Measurements from ENCODE around the gene TNS1.
A peak's percentile ranks its signal among the peaks of the same experiment; 100 is the strongest.

Gene TNS1

DNA sequence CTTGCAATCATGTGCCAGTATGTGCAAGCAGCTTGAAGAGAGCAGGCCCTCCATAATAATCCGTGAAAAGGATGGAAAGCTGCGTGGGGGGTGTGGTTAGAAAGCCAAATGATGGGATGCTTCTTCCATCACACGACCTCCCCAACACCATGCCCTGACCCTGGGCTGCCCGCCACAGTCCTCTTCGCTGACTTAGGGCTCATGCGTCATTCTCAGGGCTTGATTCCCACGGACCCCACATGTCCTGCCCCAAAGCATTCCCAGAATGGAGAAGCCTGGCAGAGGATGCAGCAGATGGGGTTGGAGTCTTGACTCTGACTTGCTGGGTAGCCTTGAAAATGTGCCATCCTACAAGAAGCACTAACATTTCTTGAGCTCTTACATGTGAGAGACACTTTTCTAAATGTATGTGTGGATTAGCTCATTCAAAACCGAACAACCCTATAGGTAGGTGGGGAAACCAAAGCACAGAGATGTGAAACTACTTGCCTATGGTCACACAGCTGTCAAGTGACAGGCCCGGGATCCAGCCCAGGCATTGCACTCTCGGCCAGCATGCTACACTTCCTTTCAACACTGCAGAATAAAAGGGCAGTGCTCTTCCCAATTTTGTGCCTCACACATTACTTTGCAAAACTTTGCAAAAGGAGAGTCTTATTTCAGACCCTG, 3.7 kb downstream of the TNS1 start:
- no peak for DNase-seq (ENCODE audit: low spot score)

DNA sequence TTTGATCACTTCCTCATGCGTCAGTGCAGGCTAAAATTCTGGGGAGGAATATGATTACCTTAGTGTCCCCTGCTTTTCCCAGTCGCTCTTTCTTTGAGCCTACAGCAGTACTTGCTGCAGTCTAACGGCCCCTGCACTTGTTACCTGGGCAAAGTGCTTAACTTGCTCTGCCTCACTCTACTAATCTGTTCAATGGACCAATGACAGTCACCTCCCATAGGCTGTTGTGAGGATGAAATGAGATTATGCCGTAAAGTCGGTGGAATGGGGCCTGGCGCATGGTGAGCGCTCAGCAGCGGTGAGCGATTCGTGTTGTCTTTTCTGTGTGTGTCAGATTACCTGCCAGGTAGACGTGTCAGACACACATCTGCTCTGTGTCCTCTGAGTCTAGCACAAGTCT, 5.3 kb downstream of the TNS1 start:
- no peak for DNase-seq (ENCODE audit: low spot score)

DNA sequence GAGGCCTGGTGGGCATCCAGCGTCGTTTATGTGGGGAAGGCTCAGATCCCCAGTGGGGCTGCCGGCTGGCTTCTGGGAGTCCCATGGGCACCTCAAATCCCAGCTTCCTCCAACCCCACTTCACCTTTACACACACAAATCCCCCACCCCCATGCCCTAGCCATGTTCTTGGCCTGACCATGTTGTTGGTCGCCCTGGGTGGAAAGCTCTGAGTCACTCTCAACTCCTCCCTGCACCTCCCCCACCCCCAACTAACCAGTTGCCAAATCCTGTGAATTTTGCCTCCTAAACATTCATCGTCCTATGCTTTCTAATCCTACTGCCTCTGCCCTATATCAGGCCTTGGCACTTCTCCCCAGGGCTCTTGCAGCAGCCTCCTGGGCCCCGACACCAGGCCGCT, 6.4 kb downstream of the TNS1 start:
- no peak for DNase-seq (ENCODE audit: low spot score)

- DNase-seq (ENCODE audit: low spot score) = no peak
Measured at GRCh38 chr2:217995731-217996231, 7.0 kb downstream of the TNS1 start.

DNA sequence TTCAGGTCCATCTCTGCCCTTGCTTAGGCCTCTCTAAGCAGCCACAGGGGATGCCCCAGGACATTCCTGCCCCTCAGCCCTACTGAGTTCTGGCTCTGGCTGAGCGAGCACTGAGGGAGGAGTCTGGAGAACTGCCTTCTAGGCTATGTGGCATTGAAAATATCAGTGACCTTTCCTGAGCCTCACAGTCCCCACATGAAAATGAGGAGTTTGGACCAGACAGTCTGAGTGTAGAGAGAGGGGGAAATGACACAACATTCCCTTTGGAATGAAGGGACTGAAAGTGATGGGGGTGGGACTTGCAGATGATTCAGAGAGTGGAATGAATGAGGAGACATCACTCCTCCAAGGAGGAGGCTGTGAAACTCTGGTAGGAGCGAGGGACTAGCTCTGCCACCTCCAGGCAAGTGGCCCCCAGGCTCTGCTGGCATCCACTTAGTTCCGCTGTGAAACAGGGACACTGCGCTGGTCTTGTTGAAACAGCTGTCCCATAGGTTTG, 8.0 kb downstream of the TNS1 start:
- peak; percentile 78 for DNase-seq (ENCODE audit: low spot score)

DNA sequence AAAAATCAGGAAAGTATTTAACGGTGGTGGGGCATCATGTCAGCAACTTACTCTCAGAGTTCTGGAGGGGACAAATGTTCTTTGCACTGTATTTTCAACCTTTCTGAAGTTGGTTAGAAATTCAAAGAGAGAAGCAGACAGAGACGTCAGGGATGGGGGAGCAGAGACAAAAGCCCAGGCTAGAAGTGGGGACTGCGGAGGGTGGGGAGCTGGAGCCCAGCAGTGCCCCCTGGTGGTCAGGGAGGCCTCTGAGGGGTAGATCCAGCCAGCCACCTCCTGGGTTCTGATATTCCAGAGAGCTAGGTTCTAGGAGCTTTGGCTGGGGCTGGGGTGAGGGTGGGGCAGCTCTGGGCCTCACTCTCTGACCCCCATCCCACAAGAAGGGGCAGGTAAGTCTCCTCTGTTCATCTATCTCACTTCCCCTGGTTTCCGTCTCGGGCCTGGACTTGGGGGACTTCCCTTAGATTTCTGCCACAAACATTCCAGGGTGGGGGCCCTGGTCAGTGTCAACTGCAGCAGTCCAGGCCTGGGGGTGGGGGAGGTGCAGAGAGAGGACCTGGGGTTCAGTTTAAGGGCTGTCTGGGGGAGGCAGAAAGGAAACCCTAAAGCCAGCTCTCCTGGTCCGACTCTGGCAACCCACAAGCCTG, 8.9 kb downstream of the TNS1 start:
- DNase-seq (ENCODE audit: low spot score) = no peak

GRCh38 chr2:217993138-217993537, 9.7 kb downstream of the TNS1 start:
- DNase-seq (ENCODE audit: low spot score) = no peak

GRCh38 chr2:217992061-217992460, 10.7 kb downstream of the TNS1 start:
- DNase-seq (ENCODE audit: low spot score) = no peak

DNA sequence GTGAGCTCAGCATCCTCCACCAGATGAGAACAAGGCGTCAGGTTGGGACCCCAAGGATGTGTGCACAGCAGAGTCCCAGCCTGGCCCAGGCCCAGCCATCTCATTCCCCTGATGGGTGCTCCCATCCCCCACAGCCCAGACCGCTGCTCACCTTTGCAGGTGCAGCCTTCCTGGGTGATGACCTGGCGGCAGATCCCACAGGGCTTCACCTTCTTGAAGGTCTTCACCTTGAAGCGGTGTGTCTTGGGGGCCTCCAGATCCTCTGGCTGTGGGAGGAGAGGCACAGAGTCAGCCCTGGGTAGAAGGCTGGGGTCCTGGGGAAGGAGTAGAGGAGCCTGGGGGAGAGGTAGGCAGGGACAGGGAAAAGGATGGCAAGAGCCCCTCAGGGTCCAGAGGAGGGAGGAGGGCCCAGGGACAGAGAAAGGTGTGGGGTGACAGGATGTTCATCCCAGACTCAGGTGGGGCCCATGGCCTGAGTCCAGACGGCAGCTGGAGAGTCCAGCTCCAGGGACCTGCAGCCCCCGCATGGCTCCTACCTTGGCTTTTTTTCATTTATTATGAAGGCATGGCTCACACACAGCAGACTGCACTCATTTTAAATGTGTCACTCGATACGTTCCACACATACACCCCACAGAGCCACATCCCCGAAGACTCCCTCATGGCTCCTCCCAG, 11.9 kb downstream of the TNS1 start:
- DNase-seq (ENCODE audit: low spot score) = no peak

DNA sequence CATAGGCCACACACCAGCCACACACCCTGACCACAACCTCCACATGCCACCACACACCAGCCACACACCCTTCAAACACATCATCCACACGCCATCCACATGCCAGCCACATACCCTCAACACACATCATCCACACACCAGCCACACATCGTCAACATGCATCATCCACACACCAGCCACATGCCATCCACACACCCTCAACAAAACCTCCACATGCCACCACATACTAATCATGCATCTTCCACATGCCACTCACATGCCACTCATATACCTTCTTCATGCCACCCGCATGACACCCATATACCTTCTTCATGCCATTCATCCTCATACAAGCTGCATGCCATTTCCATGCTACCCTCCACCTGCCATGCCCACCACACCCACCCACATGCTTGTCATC, 12.4 kb downstream of the TNS1 start:
- no peak for DNase-seq (ENCODE audit: low spot score)

DNA sequence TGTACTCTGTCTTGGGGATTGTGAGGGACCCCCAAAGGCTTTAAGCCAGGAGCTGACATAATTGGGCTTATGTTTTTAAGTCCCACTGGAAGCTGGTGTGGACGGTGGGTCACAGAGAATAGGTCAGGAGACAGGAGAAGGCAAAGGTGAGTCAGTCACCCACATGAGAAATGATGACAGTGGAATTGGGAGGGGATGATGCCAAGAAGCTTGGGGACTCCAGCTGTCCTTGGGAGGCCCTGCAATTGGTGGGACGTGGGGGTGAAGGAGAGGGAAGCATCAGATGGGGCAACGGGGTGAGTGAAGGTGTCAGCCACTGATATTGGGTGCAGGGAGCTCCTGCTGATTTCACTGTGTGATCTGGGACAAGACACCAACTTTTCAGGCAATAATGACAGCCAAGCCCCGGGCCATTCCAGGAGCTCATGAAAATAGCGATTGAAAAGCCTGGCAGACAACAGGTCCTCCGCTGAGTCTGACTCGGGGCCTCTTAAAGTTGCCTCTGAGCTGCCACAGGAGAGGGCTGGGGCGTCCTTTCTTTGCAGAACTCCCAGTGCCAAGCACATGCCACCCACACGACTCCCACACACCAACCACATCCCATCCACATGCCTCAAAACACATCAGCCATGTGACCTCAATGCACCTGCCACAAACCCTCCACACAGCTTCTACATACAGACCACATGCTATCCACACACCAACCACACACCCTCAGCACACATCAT, 13.4 kb downstream of the TNS1 start:
- no peak for DNase-seq (ENCODE audit: low spot score)

- DNase-seq (ENCODE audit: low spot score) = no peak
Measured at GRCh38 chr2:217988840-217989204, 14.0 kb downstream of the TNS1 start.

- no peak for DNase-seq (ENCODE audit: low spot score)
Measured at GRCh38 chr2:217988014-217988839, 14.6 kb downstream of the TNS1 start.

- no peak for DNase-seq (ENCODE audit: low spot score)
Measured at GRCh38 chr2:217987391-217987790, 15.4 kb downstream of the TNS1 start.

GRCh38 chr2:217986256-217986961, 16.4 kb downstream of the TNS1 start:
- no peak for DNase-seq (ENCODE audit: low spot score)

- DNase-seq (ENCODE audit: low spot score) = no peak
Measured at GRCh38 chr2:217983276-217984233, 19.2 kb downstream of the TNS1 start.

DNA sequence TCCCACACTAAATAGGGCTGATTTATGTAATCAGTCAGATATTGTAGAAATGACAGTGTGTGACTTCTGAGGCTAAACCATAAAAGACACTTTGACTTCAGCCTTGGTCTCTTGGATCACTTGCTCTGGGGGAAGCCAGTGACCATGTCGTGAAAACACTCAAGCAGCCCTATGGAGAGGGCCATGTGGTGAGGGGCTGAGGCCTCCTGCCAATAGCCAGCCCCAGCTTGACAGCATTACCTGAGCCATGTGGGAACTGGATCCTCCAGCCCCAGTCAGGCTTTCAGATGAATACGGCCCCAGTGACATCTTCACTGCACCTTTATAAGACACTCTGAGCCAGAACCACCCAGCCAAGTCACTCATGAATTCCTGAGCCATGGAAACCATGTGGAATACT, 20.8 kb downstream of the TNS1 start:
- no peak for DNase-seq (ENCODE audit: low spot score)

- no peak for DNase-seq (ENCODE audit: low spot score)
Measured at GRCh38 chr2:217981084-217981730, 21.6 kb downstream of the TNS1 start.

DNA sequence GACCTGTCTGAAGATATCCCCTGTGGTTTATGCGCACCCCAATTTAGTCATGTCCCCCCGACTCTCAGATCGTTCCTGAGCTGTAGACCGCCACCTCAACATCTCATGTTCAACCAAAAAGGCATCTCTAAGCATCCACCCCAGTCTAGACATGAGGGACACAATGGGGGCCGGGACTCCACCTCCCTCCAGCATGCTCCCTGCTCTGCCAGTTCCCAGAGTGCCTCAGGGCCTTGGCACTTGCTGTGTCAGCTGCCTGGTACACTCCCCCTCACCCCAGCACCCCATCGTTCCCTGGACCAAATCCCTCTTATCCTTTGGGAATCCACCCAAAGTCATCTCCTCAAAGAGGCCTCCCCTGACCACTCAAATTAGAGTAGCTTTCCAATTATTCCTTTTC, 22.2 kb downstream of the TNS1 start:
- no peak for DNase-seq (ENCODE audit: low spot score)

Measured in AG08396 (cell line).